ENCODE results near the gene KLF1.

KLF1 gene

GRCh38 chr19:12841094-12841493 is 45.9 kb downstream of the KLF1 start:
- intact Hi-C loops (cut with DNase I): no loop called here
- DNase-seq: peak in 7 of 10 donors; percentile 19 to 93 (median 60)

GRCh38 chr19:12840091-12841079 is 46.6 kb downstream of the KLF1 start:
- peak in 8 of 10 donors; percentile 44 to 95 (median 68) for DNase-seq
- intact Hi-C loops (cut with DNase I): no loop called here

- DNase-seq: peak in 3 of 10 donors; percentile 8 to 61 (median 22)
Measured at GRCh38 chr19:12838886-12839756, 47.9 kb downstream of the KLF1 start.

GRCh38 chr19:12838182-12838885 is 48.7 kb downstream of the KLF1 start, which contains the start of gene MAST1:
Gene MAST1, plus strand, starts transcription at chr19:12838515. Its CDS starts 58 bp downstream, at chr19:12838573.
- DNase-seq: peak; percentile 32 to 95 (median 64)
- intact Hi-C loops (cut with DNase I): no loop called here

More at GRCh38 chr19:12838886-12839756, 47.9 kb downstream of the KLF1 start:
- intact Hi-C loops (cut with DNase I): no loop called here

- peak in 1 of 10 donors; percentile 11 for DNase-seq
- intact Hi-C loops (cut with DNase I): no loop called here
Measured at GRCh38 chr19:12837225-12837624, 49.8 kb downstream of the KLF1 start.

GRCh38 chr19:12836529-12836863 is 50.5 kb downstream of the KLF1 start:
- DNase-seq: no peak
- intact Hi-C loops (cut with DNase I): no loop called here

- DNase-seq: peak in 8 of 10 donors; percentile 23 to 93 (median 66)
Measured at GRCh38 chr19:12834976-12835757, 51.8 kb downstream of the KLF1 start.

GRCh38 chr19:12834566-12834943 is 52.4 kb downstream of the KLF1 start, which contains the start of gene RTBDN:
Gene RTBDN, minus strand, starts transcription at chr19:12834579. Its CDS starts 4,600 bp downstream, at chr19:12829979.
- intact Hi-C loops (cut with DNase I): no loop called here
- peak in 9 of 10 donors; percentile 24 to 95 (median 76) for DNase-seq

More at GRCh38 chr19:12834976-12835757, 51.8 kb downstream of the KLF1 start:
- intact Hi-C loops (cut with DNase I): no loop called here

All from posterior cingulate gyrus (tissue), 11 donors.